Measurements from ENCODE around the gene C2orf49.

GRCh38 chr2:105361102-105361889 is 24.0 kb downstream of the C2orf49 start:
- TF ChIP-seq, protein P1, sequence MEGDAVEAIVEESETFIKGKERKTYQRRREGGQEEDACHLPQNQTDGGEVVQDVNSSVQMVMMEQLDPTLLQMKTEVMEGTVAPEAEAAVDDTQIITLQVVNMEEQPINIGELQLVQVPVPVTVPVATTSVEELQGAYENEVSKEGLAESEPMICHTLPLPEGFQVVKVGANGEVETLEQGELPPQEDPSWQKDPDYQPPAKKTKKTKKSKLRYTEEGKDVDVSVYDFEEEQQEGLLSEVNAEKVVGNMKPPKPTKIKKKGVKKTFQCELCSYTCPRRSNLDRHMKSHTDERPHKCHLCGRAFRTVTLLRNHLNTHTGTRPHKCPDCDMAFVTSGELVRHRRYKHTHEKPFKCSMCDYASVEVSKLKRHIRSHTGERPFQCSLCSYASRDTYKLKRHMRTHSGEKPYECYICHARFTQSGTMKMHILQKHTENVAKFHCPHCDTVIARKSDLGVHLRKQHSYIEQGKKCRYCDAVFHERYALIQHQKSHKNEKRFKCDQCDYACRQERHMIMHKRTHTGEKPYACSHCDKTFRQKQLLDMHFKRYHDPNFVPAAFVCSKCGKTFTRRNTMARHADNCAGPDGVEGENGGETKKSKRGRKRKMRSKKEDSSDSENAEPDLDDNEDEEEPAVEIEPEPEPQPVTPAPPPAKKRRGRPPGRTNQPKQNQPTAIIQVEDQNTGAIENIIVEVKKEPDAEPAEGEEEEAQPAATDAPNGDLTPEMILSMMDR (conservative IDR thresholded peaks at IDR 0.05; ENCODE audit: low read depth, low read length): no peak
- no peak for TF ChIP-seq EZH2 (IDR thresholded peaks at IDR 0.05; ENCODE audit: borderline replicate concordance, low read depth, low read length, poor library complexity, severe bottlenecking)
